Measurements from ENCODE around the gene HDAC8. TPM values are rescaled to one million over a fixed set of nuclear protein-coding genes. Genes with fewer than 3 reads are reported as not detected.

The HDAC8 gene
- total RNA-seq, 1 experiment from 2014 or later: 21.4 TPM

- Histone ChIP-seq H3K18ac (ENCODE audit: insufficient read length, low read depth, low read length) (no peak overlapping the region), H3K79me2 (ENCODE audit: insufficient read depth, low read length) (no peaks in the 10 kb centered on the region), H3K27me3 (ENCODE audit: insufficient read depth, low read length) (no peaks in the 10 kb centered on the region), H2BK12ac (ENCODE audit: insufficient read length, low read depth, low read length) (no peak overlapping the region), H3K14ac (ENCODE audit: insufficient read depth, low read length) (no peak overlapping the region), H4K20me1 (ENCODE audit: control insufficient read depth, insufficient read depth, insufficient read length) (no peaks in the 10 kb centered on the region), H2BK120ac (ENCODE audit: low read depth, low read length, poor library complexity, severe bottlenecking) (no peak overlapping the region), H3K4me1 (ENCODE audit: insufficient read depth, low read length) (peaks cover 7% of the 10 kb centered on the region), H2BK15ac (ENCODE audit: low read depth, low read length) (no peak overlapping the region), H3K56ac (ENCODE audit: insufficient read length, low read depth, low read length) (no peak overlapping the region), H2AFZ (ENCODE audit: low read length) (no peak overlapping the region), H3K4me2 (ENCODE audit: insufficient read depth, insufficient read length, low read length) (no peak overlapping the region), H4K5ac (ENCODE audit: insufficient read length, low read depth, low read length) (no peak overlapping the region), H4K91ac (ENCODE audit: insufficient read length, low read depth, low read length) (no peak overlapping the region), H4K8ac (replicated peaks; ENCODE audit: insufficient read length, low read depth, low read length) (no peak overlapping the region), H3K79me1 (ENCODE audit: insufficient read depth, low read depth, low read length, poor library complexity, severe bottlenecking) (no peaks in the 10 kb centered on the region), H3T11ph (ENCODE audit: low read length) (no peak overlapping the region), H3K23me2 (ENCODE audit: insufficient read length, low read depth, low read length, poor library complexity, severe bottlenecking) (no peaks in the 10 kb centered on the region), H3K4ac (ENCODE audit: low read depth, low read length) (no peak overlapping the region), H3K9ac (ENCODE audit: extremely low read depth, insufficient read length, low read length) (no peak overlapping the region), H3K9me3 (ENCODE audit: control insufficient read depth, low read depth, low read length) (peaks cover 38% of the 10 kb centered on the region), H2BK20ac (ENCODE audit: low read depth, low read length, poor library complexity, severe bottlenecking) (no peak overlapping the region), H2BK5ac (ENCODE audit: insufficient read length, low read length) (no peak overlapping the region), H2AK5ac (ENCODE audit: insufficient read length, low read length) (no peak overlapping the region), H3K23ac (ENCODE audit: insufficient read length, low read depth, low read length) (no peak overlapping the region), H3K27ac (ENCODE audit: insufficient read length, low read depth, low read length) (no peak overlapping the region)
- H3K27me3 Mint-ChIP-seq (ENCODE audit: low read depth): no peaks in the 10 kb centered on the region; the same call in 1 of the 2 replicates
- WGBS (ENCODE audit: extremely low coverage, insufficient read length, low lambda C conversion rate): no CpG with 5 or more reads among the region's 11 CpGs
- H3K4me3 Mint-ChIP-seq: no peak overlapping the region
- peaks cover 20 to 29% of the 10 kb centered on the region in 2 experiments for H3K4me1 Mint-ChIP-seq
- peaks cover 0 to 4% (median 2%) of the 10 kb centered on the region in 3 experiments; a peak in 5 of 7 replicates for H3K36me3 Mint-ChIP-seq (ENCODE audit: insufficient read depth in 1 of 3, low read depth in 3 of 3)
- DNase-seq: no peak
- no peak for TF ChIP-seq CTCF (conservative IDR thresholded peaks at IDR 0.05)
- peaks cover 40 to 53% of the 10 kb centered on the region in 2 experiments for H3K9me3 Mint-ChIP-seq
- H3K27ac Mint-ChIP-seq: no peak overlapping the region
These were observed 179.5 kb downstream of the HDAC8 start for GRCh38 chrX:72392816-72393800.
